Tibial nerve (tissue), 3 donors: ENCODE results near the gene MEF2D.

Experiments used
- POLR2A ChIP-seq, 2 donors: fragments of 450-650 bp; IDR thresholded peaks; one replicate each; pipeline ENCODE4 v1.6.1; 2017; ENCODE audit warnings: antibody characterized with exemption in 2 of 2, mild to moderate bottlenecking in 2 of 2, moderate library complexity in 2 of 2
- TF ChIP-seq, protein P1 (sequence below), 5 experiments: fragments of 200-600 bp in 3 of 5; fragments of 450-650 bp in 2 of 5; sonication (generic) in 3 of 5; IDR thresholded peaks; one replicate each; pipeline ENCODE4 v1.5.1; 2016 to 2019; ENCODE audit warnings: antibody characterized with exemption in 5 of 5, mild to moderate bottlenecking in 3 of 5, moderate library complexity in 2 of 5

GRCh38 chr1:156547982-156548381, 47.4 kb upstream of the MEF2D start:
- TF ChIP-seq, protein P1, sequence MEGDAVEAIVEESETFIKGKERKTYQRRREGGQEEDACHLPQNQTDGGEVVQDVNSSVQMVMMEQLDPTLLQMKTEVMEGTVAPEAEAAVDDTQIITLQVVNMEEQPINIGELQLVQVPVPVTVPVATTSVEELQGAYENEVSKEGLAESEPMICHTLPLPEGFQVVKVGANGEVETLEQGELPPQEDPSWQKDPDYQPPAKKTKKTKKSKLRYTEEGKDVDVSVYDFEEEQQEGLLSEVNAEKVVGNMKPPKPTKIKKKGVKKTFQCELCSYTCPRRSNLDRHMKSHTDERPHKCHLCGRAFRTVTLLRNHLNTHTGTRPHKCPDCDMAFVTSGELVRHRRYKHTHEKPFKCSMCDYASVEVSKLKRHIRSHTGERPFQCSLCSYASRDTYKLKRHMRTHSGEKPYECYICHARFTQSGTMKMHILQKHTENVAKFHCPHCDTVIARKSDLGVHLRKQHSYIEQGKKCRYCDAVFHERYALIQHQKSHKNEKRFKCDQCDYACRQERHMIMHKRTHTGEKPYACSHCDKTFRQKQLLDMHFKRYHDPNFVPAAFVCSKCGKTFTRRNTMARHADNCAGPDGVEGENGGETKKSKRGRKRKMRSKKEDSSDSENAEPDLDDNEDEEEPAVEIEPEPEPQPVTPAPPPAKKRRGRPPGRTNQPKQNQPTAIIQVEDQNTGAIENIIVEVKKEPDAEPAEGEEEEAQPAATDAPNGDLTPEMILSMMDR (IDR thresholded peaks at IDR 0.05), result no peak
- TF ChIP-seq POLR2A (IDR thresholded peaks at IDR 0.05), result no peak
